Stimulated activated memory B cell treated with anti-CD40 and anti-IgM and Interleukin-4, amounts not matched to agents 10 μg/mL and 1 μg/mL and 100 μg/mL, for 72 hours (primary cell): ENCODE measurements around the gene PDXP.
"Not testable (repeated sequence)": the region's sequence is repeated elsewhere in the genome, so short reads cannot be mapped to it uniquely, and the experiment has no call there.

ENCODE experiments used
- ATAC-seq: fragments of 150-1000 bp; cut with Tn5 transposase; 2 replicates; pipeline ENCODE4 v1.10.0; 2021
- H3K27ac Mint-ChIP-seq: one replicate; pipeline ENCODE4 v1.8.0; 2022; ENCODE audit warnings: mild to moderate bottlenecking, mixed read lengths
- H3K27me3 Mint-ChIP-seq: one replicate; pipeline ENCODE4 v1.8.0; 2022; ENCODE audit warnings: mixed read lengths
- H3K36me3 Mint-ChIP-seq: one replicate; pipeline ENCODE4 v1.8.0; 2022; ENCODE audit warnings: mixed read lengths
- H3K4me1 Mint-ChIP-seq: one replicate; pipeline ENCODE4 v1.8.0; 2022; ENCODE audit warnings: mixed read lengths
- H3K4me3 Mint-ChIP-seq: one replicate; pipeline ENCODE4 v1.8.0; 2022; ENCODE audit warnings: mild to moderate bottlenecking, moderate library complexity, mixed read lengths
- H3K9me3 Mint-ChIP-seq: one replicate; pipeline ENCODE4 v1.8.0; 2022; ENCODE audit warnings: mixed read lengths

PDXP gene

GRCh38 chr22:37686002-37686982 lies 27.8 kb downstream of the PDXP start, which contains the start of gene NOL12:
Gene NOL12, plus strand, starts transcription at chr22:37686343. Its CDS starts 50 bp downstream, at chr22:37686393.
- Mint-ChIP-seq H3K27me3 (no peaks in the 10 kb centered on the region), H3K9me3 (no peaks in the 10 kb centered on the region), H3K4me3 (peak within 1 kb of the TSS; percentile 95), H3K36me3 (peaks cover 22% of the 10 kb centered on the region), H3K27ac (peak within 1 kb of the TSS; percentile 85), H3K4me1 (peaks cover 38% of the 10 kb centered on the region)
- peak; percentile 94 for ATAC-seq

GRCh38 chr22:37690407-37690806 lies 31.9 kb downstream of the PDXP start:
- Mint-ChIP-seq H3K4me3 (no peak overlapping the region), H3K27me3 (no peaks in the 10 kb centered on the region), H3K27ac (no peak overlapping the region), H3K9me3 (no peaks in the 10 kb centered on the region), H3K36me3 (peaks cover 52% of the 10 kb centered on the region), H3K4me1 (peaks cover 28% of the 10 kb centered on the region)
- ATAC-seq = no peak

- no peak overlapping the region for H3K4me3 Mint-ChIP-seq
- no peaks in the 10 kb centered on the region for H3K27me3 Mint-ChIP-seq
- peaks cover 58% of the 10 kb centered on the region for H3K36me3 Mint-ChIP-seq
Observed at GRCh38 chr22:37690901-37691504, 32.5 kb downstream of the PDXP start.

GRCh38 chr22:37692627-37693285 lies 34.2 kb downstream of the PDXP start:
- Mint-ChIP-seq H3K27me3 (no peaks in the 10 kb centered on the region), H3K27ac (no peak overlapping the region), H3K36me3 (peaks cover 58% of the 10 kb centered on the region), H3K9me3 (no peaks in the 10 kb centered on the region), H3K4me3 (no peak overlapping the region), H3K4me1 (peaks cover 26% of the 10 kb centered on the region)
- no peak for ATAC-seq

More at GRCh38 chr22:37690901-37691504, 32.5 kb downstream of the PDXP start:
- H3K9me3 Mint-ChIP-seq = no peaks in the 10 kb centered on the region
- no peak for ATAC-seq
- no peak overlapping the region for H3K27ac Mint-ChIP-seq
- peaks cover 28% of the 10 kb centered on the region for H3K4me1 Mint-ChIP-seq

GRCh38 chr22:37694131-37694530 lies 35.6 kb downstream of the PDXP start:
- not testable (repeated sequence) for H3K27ac Mint-ChIP-seq, ATAC-seq, H3K9me3 Mint-ChIP-seq, H3K4me3 Mint-ChIP-seq, H3K27me3 Mint-ChIP-seq
- peaks cover 47% of the 10 kb centered on the region for H3K36me3 Mint-ChIP-seq
- H3K4me1 Mint-ChIP-seq = peaks cover 19% of the 10 kb centered on the region

- Mint-ChIP-seq H3K36me3 (peaks cover 37% of the 10 kb centered on the region), H3K4me1 (peaks cover 19% of the 10 kb centered on the region)
- not testable (repeated sequence) for H3K4me3 Mint-ChIP-seq, H3K27ac Mint-ChIP-seq, ATAC-seq, H3K9me3 Mint-ChIP-seq, H3K27me3 Mint-ChIP-seq
Observed at GRCh38 chr22:37696260-37696656, 37.7 kb downstream of the PDXP start.

- no peak within 1 kb of the TSS for H3K4me3 Mint-ChIP-seq
- H3K27ac Mint-ChIP-seq = no peak within 1 kb of the TSS
- ATAC-seq = peak; percentile 94
- no peaks in the 10 kb centered on the region for H3K9me3 Mint-ChIP-seq
- H3K27me3 Mint-ChIP-seq = no peaks in the 10 kb centered on the region
- peaks cover 19% of the 10 kb centered on the region for H3K4me1 Mint-ChIP-seq
- peaks cover 31% of the 10 kb centered on the region for H3K36me3 Mint-ChIP-seq
Observed at GRCh38 chr22:37696657-37697537, 38.4 kb downstream of the PDXP start, which contains the start of gene TRIOBP. Gene TRIOBP, plus strand, starts transcription at chr22:37697048. Its CDS starts 4,318 bp downstream, at chr22:37701366.

GRCh38 chr22:37697538-37697835 lies 39.0 kb downstream of the PDXP start:
- no peak overlapping the region for H3K4me3 Mint-ChIP-seq
- no peak overlapping the region for H3K27ac Mint-ChIP-seq
- H3K4me1 Mint-ChIP-seq = peaks cover 19% of the 10 kb centered on the region
- ATAC-seq = no peak
- no peaks in the 10 kb centered on the region for H3K27me3 Mint-ChIP-seq
- H3K9me3 Mint-ChIP-seq = no peaks in the 10 kb centered on the region
- peaks cover 25% of the 10 kb centered on the region for H3K36me3 Mint-ChIP-seq

- H3K27me3 Mint-ChIP-seq = no peaks in the 10 kb centered on the region
- no peak overlapping the region for H3K27ac Mint-ChIP-seq
- no peak overlapping the region for H3K4me3 Mint-ChIP-seq
- H3K36me3 Mint-ChIP-seq = peaks cover 23% of the 10 kb centered on the region
- no peak for ATAC-seq
- no peaks in the 10 kb centered on the region for H3K9me3 Mint-ChIP-seq
- H3K4me1 Mint-ChIP-seq = peaks cover 9% of the 10 kb centered on the region
Observed at GRCh38 chr22:37701141-37701786, 42.7 kb downstream of the PDXP start.

- Mint-ChIP-seq H3K4me3 (no peak overlapping the region), H3K4me1 (no peaks in the 10 kb centered on the region), H3K36me3 (peaks cover 23% of the 10 kb centered on the region), H3K27ac (no peak overlapping the region), H3K9me3 (no peaks in the 10 kb centered on the region), H3K27me3 (no peaks in the 10 kb centered on the region)
- no peak for ATAC-seq
Observed at GRCh38 chr22:37703906-37704305, 45.4 kb downstream of the PDXP start.

GRCh38 chr22:37704645-37705044 lies 46.1 kb downstream of the PDXP start:
- no peaks in the 10 kb centered on the region for H3K27me3 Mint-ChIP-seq
- H3K4me3 Mint-ChIP-seq = no peak overlapping the region
- H3K4me1 Mint-ChIP-seq = no peaks in the 10 kb centered on the region
- no peaks in the 10 kb centered on the region for H3K9me3 Mint-ChIP-seq
- ATAC-seq = no peak
- no peak overlapping the region for H3K27ac Mint-ChIP-seq
- H3K36me3 Mint-ChIP-seq = peaks cover 24% of the 10 kb centered on the region

GRCh38 chr22:37705205-37705604 lies 46.7 kb downstream of the PDXP start:
- Mint-ChIP-seq H3K27ac (no peak overlapping the region), H3K9me3 (no peaks in the 10 kb centered on the region)

GRCh38 chr22:37708580-37709444 lies 50.3 kb downstream of the PDXP start:
- ATAC-seq = no peak
- no peaks in the 10 kb centered on the region for H3K9me3 Mint-ChIP-seq
- no peak overlapping the region for H3K4me3 Mint-ChIP-seq
- no peaks in the 10 kb centered on the region for H3K27me3 Mint-ChIP-seq
- H3K4me1 Mint-ChIP-seq = peaks cover 6% of the 10 kb centered on the region
- H3K36me3 Mint-ChIP-seq = peaks cover 33% of the 10 kb centered on the region
- no peak overlapping the region for H3K27ac Mint-ChIP-seq

More at GRCh38 chr22:37705205-37705604, 46.7 kb downstream of the PDXP start:
- Mint-ChIP-seq H3K4me1 (no peaks in the 10 kb centered on the region), H3K4me3 (no peak overlapping the region), H3K27me3 (no peaks in the 10 kb centered on the region), H3K36me3 (peaks cover 29% of the 10 kb centered on the region)
- ATAC-seq = no peak
